ENCODE measurements around the gene OCSTAMP. TPM values are rescaled to one million over a fixed set of nuclear protein-coding genes. Genes with fewer than 3 reads are reported as not detected.
A peak's percentile ranks its signal among the peaks of the same experiment; 100 is the strongest.

OCSTAMP gene
- total RNA-seq, 1 donor from 2014 or later: not detected

GRCh38 chr20:46552460-46553420 lies 2.3 kb upstream of the OCSTAMP start:
- DNase-seq (ENCODE audit: low read depth): no peak

GRCh38 chr20:46551522-46552381 lies 1.3 kb upstream of the OCSTAMP start:
- DNase-seq (ENCODE audit: low read depth): no peak

- DNase-seq (ENCODE audit: low read depth): no peak
Observed at GRCh38 chr20:46549188-46549972, 1.1 kb downstream of the OCSTAMP start.

- DNase-seq (ENCODE audit: low read depth): no peak
Observed at GRCh38 chr20:46548688-46549087, 1.8 kb downstream of the OCSTAMP start.

GRCh38 chr20:46547995-46548394 lies 2.5 kb downstream of the OCSTAMP start:
- no peak for DNase-seq (ENCODE audit: low read depth)

GRCh38 chr20:46546936-46547335 lies 3.5 kb downstream of the OCSTAMP start:
- DNase-seq (ENCODE audit: low read depth): no peak

- no peak for DNase-seq (ENCODE audit: low read depth)
Observed at GRCh38 chr20:46546298-46546697, 4.2 kb downstream of the OCSTAMP start.

GRCh38 chr20:46545827-46546138 lies 4.7 kb downstream of the OCSTAMP start:
- no peak for DNase-seq (ENCODE audit: low read depth)

- DNase-seq (ENCODE audit: low read depth): peak; percentile 59
Observed at GRCh38 chr20:46545077-46545826, 5.2 kb downstream of the OCSTAMP start.

- DNase-seq (ENCODE audit: low read depth): peak; percentile 20
Observed at GRCh38 chr20:46544576-46544975, 5.9 kb downstream of the OCSTAMP start.

- no peak for DNase-seq (ENCODE audit: low read depth)
Observed at GRCh38 chr20:46543959-46544358, 6.5 kb downstream of the OCSTAMP start.

GRCh38 chr20:46543033-46543432 lies 7.4 kb downstream of the OCSTAMP start:
- DNase-seq (ENCODE audit: low read depth): no peak

GRCh38 chr20:46541229-46541935 lies 9.1 kb downstream of the OCSTAMP start:
- no peak for DNase-seq (ENCODE audit: low read depth)

- no peak for DNase-seq (ENCODE audit: low read depth)
Observed at GRCh38 chr20:46539113-46539512, 11.3 kb downstream of the OCSTAMP start.

GRCh38 chr20:46530640-46531039 lies 19.8 kb downstream of the OCSTAMP start:
- DNase-seq (ENCODE audit: low read depth): no peak

GRCh38 chr20:46523696-46524328 lies 26.6 kb downstream of the OCSTAMP start:
- DNase-seq (ENCODE audit: low read depth): no peak

- no peak for DNase-seq (ENCODE audit: low read depth)
Observed at GRCh38 chr20:46523108-46523507, 27.3 kb downstream of the OCSTAMP start.

GRCh38 chr20:46520976-46521579 lies 29.4 kb downstream of the OCSTAMP start:
- peak; percentile 59 for DNase-seq (ENCODE audit: low read depth)

GRCh38 chr20:46520540-46520939 lies 29.9 kb downstream of the OCSTAMP start:
- DNase-seq (ENCODE audit: low read depth): no peak
